GM21786 (cell line): ENCODE data around the gene NFATC2.

Experiments
- ATAC-seq: cut with Tn5 transposase; IDR thresholded peaks from one replicate; pipeline ENCODE4 v1.9.1; 2021; ENCODE audit not compliant: unreplicated experiment

Gene NFATC2

DNA sequence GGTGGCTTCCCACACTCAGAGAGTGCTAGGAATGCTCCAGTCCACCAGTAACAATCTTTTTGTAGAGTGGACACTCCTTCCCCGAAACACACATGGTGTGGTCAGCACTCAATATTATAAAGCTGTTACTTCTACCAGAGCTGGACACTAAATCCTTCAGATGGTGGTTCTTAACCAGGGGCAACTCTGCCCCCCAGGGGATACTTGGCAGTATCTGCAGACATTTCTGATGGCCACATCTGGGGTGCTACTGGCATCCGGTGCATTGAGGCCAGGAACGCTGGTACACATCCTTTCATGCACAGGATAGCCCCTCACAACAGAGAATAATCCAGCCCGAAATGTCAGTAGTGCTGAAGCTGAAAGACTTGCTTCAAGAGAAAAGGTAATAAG lies 124.4 kb downstream of the NFATC2 start:
- no peak for ATAC-seq

DNA sequence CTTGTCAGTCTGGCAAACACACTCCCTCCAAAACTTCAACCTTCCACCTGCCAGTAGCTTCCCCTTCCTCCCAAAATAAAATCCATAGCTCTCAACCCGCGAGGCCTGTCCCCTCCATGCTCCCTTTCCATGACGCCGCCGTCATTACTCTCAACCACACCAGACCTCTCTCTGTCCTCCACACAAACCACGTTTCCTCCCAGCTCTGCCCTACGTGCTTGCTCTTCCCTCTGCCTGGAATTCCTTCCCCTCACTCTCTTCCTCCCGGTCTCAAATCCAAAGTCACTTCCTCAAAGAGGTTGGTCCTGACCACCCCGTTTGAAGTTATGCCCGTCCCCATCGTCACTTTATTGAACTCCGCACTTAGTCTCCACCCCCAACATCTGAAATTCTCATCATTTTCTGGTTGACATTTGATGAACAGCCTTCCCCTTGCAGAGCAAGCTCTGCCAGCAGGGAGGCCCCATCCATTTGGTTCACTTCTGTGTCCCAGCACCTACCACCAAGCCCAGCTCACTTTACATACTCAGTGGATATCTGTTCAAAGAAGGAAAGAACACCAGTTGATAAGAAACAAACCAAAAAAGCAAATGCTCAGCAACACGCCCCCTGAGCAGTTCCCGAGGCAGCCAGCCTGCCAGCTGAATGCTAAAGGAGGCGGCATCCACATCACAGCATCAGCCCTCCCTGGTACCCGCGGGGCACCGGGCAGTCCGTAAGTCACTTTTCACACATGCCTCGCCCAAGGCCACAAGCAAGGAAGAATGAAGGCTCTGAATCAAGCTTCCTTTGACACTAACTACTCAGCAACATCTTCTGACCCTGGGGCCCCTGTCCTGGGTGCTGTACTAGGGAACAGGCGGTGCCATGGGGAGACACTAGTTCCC lies 125.0 kb downstream of the NFATC2 start:
- no peak for ATAC-seq

DNA sequence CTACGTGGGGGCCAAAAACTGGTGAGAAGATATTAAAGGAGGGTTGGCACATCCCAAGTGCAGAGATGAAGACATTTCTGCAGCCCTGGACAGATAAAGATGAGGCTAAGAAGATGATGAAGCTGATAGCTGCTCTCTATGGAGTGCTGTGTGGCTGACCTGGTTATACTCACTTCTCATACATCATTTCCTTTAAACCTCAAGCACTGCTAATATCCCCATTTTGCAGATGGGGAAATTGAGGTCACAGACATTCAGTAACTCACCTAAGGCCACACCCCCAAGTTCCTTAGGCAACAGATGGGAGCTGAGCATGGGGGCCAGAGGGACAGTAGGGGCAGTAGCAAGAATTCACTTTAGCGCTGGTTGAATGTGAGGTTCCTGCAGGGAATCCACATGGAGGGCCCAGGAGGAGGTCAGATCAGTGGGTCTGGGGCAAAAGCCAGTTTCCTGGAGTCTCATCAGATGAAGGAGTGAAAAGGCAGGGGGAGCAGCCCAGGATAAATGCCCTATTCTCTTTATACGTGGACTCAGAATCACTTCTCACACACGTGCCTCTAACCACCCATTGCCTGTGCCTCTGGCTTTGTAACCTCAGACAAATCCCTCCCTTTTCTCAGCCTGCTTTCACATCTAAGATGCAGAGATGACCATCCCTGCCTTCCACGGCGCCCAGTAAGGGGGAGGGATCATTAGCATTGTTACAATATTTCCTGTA lies 125.8 kb downstream of the NFATC2 start:
- ATAC-seq: no peak

DNA sequence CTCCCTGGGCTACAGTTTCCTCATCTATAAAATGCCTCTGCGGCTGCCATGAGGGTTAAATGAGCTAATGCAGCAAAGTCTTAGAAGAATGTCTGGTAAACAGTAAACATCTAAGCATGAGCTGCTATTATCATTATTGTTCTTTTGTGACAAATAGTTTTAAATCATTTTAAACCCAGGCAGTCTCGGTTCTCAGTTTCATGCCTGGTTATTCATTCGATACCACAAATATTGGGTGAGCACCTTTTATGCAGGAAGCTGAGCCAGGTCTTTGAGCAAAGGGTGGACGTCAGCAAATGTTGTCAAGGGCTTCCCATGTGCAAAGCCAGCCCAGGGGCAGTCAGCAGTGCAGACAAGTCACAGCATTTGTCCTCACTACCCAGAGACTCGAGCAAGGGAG lies 128.7 kb downstream of the NFATC2 start:
- ATAC-seq: no peak

DNA sequence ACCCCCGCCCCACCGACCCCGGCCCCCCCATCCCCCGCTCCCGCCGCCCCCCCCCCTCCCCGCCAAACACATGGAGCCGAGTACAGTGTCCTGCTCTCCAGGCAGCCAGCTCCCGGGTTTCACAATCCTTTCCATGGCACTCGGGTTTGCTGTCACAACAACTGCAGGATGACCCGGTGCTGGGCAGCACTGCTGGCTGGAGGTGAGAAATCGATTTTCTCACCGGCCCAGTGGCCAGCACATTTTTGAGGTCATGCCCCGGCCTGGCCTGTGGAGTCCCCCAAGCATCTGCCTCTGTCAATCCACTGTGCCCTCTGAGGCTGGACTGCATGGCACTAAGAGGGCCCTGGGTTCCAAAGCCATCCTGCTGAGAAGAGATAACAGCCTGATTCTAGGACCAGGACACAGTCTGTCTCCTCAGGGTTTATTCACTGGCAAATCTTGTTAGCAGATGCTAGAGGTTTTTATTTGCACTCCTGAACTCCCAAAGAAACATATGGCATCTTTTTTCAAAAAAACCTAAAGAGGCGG lies 129.5 kb downstream of the NFATC2 start:
- ATAC-seq: no peak

DNA sequence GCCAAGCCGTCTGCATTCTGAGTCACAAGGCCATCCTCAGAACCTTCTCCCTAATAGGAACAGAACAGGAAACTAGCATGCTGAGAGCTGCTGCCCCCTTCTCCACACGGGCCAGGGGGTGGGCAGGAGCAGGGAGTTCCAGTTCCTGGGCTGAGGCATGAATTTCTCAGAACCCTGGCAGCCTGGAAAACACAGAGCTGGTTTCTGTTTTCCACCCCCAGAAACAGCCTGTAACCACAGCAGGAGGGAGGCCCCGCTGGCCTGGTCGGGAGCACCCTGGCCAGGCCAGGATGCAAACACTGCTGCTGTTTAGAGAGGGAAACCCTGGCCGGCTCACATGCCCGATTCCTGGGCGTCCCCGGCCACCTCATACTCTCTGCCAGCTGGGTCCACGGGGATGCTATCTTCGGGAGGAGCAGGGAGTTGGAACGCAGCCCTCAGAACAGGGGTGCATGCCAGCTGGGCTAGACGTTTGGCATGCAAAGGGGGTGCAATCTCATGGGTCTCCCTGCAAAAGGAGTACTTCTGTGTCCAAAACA lies 130.1 kb downstream of the NFATC2 start:
- no peak for ATAC-seq

DNA sequence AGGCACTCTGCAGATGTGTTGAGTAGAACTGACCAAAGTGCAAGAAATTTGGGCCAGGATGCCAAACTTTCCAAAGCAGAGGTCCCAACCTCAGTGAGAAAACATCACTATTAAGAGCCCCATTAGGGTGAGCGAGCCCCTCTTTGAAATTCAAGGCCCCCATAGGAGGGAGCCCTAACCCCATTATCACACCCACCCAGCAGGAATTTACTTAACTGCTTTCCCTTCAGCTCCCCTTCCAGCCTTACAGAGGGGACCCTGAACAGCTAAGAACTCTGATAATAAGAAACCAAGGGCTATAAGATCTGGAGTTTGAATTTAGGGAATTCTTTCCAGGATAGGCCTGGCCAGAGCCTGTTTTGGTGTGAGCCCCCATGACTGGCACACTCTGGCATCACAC lies 130.6 kb downstream of the NFATC2 start:
- no peak for ATAC-seq

DNA sequence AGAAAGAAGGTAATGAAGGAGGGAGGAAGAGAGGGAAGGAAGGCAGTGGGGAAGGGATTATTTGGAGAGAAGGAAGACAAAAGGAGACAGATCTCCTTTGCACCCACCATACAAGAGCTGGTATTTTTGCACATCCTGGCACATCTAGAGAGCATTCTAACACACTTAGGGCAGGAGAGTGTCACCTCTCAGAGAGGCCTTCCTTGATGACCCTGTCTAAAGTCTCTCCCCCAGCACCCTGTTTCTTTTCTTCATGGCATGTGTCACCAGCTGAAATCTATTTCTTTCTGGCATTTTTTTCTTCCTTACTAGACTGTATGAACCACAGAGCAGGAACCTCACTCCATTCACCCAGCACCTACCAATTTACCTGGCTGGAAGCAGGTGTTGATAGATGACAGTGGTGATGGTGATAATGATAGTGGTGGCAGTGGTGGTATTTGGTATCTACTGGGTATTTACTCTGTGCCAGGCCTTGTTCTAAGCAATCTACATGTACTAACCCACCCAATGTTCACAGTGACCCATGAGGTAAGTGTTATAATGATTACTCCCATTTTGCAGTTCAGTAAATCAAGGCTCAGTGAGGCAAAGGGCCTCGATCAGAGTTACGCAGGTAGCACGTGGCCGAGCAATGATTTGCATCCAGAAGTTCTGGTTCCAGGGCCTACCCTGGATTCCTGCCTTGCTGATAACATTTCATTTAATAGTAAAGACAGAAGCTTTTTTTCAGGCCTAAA lies 131.8 kb downstream of the NFATC2 start:
- ATAC-seq: no peak

DNA sequence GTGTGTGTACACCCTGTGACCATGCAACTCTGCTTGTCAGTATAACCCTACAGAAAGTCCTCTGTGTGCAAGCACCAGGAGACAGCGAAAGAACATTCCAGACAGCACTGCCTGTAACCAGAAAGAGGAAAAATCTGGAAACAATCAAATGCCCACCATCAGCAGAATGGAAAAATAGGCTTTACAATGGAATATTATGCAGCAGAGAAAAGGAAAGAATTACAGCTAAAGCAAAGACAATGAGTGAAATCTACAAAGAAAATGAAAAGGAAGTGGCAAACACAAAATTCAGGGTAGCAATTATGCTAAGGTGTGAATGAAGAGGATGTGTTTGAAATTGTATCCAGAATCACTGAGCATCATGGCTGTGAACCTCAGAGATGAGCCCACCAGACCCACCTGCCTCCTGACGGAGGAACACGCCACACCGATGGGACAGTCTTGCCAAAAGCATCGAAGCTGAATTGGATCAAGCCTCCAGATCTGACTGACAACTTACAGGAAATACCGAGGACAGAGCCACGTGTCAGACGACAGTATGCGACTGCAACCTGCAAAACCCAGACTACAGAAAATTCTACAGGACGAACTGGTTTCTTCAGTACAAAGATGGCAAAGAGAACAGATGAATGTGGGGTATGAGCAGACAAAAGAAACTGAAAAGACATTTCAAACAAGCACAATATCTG lies 133.2 kb downstream of the NFATC2 start:
- ATAC-seq: no peak

DNA sequence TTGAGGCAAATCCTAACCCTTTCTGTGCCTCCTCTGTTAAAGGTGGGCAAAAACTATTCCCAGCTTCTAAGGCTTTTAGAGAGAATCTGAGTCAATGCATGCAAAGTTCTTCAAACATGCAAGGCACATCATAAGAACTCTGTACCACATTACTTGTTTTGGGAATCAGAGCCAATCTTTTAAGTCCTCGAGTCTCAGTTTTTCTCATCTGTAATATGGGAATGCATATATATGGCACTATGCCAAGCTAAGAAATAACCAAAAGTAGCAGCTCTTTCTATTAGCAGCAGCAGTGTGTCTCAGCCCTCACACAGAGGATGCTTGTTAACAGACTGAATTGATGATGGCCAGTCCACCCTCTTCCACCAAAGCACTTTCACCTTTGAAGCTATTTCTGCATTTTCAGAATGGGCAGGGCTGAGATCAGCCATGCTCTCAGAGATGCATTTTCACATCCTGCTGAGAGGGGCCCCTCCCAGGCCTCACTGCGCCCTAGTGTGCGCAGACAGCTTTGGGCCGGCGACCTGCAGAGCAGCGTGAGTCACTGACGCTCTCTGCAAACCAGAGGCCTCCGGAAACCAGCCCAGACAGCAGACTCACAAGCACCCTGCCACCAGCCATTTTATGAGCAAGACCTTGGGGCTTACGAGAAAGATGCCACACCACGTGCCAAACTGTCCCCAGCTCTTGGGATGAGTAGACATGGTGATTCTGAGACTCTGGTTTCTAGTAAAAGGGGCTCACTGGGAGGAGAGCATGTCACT lies 138.0 kb downstream of the NFATC2 start:
- peak; percentile 75 for ATAC-seq

DNA sequence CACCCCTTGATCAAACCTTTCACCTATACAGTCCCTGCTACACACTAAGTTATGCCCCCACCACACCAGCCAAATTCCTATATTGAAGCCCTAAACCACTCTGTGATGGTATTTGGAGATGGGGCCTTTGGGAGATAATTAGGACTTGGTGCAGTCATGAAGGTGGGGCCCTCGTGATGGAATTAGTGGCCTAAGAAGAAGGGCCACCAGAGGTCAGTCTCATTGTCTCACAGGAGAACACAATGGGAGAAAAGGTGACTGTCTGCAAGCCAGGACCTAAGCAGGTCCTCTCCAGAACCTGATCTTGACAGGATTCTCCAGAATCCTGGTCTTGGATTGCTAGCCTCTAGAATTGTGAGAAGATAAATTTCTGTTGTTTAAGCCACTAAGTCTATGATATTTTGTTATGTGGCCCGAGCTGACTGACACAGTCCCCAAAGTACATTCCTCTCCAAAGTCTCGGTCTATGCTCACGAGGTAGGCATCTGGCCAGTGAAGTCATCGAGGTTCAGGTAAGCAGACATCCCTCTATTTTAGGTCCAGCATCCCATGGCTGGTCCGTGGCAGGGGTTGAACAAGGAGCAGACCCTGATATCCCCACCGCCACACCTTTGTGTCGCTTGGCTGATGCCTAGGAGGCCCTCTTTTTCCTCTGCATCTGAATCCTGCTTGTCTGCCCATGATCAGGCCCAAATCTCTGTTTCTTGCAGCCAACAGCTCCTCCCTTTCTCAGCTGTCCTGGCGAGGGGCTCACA lies 138.9 kb downstream of the NFATC2 start:
- no peak for ATAC-seq

DNA sequence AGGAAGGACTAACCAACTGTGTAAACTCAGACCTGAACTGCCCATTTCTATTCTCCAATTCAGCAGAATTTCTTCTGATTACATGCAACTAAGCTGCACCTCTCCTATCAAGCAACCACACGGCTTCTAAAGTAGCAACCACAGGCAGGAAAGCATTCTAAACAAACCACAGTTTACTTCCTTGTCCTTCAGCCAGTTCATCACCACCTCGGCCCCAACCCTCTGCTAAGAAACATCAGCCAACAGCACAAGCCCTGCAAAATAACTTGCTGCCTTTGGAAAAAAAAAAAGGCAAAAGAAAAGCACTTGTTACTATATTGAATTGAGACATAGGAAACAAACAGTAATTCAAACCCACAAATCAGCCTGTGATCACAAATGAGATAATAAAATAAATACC lies 140.3 kb downstream of the NFATC2 start:
- ATAC-seq: no peak

DNA sequence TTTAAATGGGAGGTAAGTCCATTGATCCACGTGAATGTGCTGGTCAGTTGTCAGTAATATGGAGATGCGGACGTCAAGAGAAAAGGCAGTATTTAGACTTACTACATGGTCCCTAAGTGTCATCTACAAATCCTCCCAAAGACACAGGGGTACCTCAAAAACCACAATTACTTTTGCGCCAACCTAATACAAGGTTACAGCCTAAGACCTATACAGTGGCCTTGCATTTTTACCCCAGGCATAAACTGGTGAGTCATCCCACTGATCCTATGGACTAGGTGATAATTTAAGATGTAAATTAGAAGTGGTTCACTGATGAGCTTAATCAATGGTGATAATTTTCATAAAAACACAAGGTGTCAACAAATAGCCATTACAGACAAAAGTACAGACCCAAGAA lies 141.0 kb downstream of the NFATC2 start:
- ATAC-seq: no peak

DNA sequence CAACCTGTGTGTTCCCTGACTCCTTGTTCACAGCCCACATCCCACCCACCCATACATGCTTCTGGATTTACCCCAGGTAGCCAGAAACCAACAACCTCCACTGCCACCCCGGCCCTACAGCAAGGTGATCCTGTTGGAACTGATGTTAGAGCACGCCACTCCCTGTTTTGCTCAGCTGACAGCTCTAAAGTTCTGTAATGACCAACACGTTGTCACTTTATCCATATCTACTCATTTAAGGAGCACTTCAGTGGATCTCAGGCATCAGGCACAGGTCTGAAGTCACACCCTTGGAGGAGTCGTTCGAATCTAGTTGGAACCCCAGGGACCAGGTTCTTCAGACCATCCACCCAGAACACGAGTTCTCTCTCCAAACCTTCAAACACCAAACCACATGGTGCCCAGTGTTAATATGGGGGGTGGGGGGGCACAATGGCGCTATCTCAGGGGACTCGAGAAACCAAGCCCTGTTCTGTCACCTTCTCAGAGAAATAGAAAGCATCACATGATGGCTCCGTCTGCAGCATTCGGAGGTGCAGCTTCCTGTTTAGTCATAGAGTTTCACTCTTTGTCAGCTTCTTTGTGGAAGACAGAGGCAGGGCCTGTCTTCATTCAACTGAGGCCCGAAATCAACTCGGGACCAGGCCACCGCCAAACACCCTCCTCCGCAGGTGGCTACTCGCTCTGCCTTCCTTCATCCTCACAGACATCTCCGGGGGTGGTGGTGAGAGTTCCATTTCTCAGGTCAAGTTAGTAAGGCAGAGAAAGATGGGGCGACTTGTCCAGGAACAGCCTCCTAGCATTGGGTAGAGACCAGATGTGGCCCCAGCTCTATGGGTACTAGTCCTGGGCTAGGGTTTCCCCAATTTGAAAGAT lies 142.2 kb downstream of the NFATC2 start:
- peak; percentile 66 for ATAC-seq

DNA sequence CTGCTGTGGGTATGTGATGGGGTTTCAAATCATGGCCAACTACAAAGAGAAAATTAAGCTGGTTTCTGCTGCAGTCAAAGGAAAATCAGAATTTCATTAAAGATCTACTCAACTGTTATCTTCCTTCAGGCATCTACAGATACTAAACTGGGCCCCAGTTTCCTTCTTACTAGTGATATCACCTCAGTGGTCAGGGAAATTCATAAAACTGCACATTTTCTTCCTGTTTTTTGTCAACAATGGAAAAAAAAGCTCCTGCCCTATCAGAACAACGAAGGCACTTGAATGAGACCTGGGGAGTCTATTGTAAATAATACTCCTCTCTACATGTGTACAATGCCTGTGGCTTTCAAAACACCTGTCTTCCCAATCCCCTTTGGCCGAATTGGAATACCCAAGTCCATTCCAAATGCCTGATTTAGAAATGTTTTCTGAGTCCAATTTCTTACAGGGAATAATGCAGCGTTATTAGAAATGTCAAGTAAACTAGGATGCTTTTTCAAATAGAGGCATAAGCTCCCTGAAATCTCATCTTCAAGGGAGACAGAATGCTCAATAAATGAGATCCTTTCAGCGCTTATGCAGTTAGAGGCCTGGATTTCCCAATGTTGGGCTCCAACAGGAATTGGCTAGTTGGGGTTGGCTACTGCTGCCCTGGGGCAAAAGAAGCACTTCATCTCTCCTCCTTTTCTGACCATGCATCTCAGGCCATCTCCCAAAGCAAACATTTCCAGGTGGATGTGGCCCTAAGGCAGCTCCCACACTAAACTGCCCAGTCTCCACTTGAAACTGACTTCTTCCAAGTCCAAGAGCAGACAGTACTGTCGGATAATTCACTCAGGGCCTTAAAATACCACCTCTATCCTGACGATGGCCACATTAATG lies 143.3 kb downstream of the NFATC2 start:
- no peak for ATAC-seq

DNA sequence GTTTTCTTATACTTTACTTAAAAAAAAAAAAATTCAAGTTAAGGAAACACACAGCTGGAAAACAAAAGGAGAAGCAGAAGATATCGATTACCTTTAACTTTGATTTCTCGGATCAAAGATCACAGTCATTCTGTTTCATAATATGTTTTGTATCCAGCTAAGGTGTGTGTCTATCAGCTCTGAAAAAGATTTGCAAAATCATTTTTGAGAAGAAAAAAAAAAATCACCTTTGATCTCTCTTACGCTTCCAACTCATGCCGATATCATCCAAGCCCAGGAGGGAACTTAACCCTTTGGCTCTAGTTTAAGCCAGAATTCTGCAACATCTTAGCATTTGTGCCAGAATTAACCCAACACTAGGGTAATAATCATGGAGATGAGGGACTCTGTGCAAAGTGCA lies 144.0 kb downstream of the NFATC2 start:
- ATAC-seq: no peak

DNA sequence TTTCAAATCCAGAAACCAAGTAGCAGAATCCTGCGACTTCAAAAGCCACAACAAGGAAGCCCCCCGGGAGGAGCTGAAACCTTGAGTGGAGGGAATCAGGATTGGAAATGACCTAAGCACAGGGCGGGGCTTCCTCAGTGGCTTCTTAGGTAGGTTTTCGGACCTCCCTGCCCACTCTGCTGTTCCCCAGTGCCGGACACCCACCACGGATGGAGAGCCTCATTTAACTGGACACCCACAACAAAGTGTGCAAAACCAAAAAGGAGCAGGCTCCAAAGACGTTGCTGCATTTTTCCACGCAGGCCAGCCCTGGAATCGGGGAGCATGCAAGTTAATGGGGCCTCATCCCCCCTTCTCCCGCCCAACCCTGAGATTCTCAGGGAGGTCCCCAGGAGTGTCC lies 144.4 kb downstream of the NFATC2 start:
- no peak for ATAC-seq
